GM11168 (cell line): Measurements from ENCODE around the gene BICD1.
"Not testable (repeated sequence)": the region's sequence is repeated elsewhere in the genome, so short reads cannot be mapped to it uniquely, and the experiment has no call there.

ENCODE experiments used
- in situ Hi-C: fragments of 300-500 bp; cut with MboI; formaldehyde crosslinking; loops from one replicate; pipeline ENCODE4 v1.12.0; 2022; ENCODE audit warnings: low sequenced_read_pairs; ENCODE audit not compliant: unreplicated experiment

The BICD1 gene

DNA sequence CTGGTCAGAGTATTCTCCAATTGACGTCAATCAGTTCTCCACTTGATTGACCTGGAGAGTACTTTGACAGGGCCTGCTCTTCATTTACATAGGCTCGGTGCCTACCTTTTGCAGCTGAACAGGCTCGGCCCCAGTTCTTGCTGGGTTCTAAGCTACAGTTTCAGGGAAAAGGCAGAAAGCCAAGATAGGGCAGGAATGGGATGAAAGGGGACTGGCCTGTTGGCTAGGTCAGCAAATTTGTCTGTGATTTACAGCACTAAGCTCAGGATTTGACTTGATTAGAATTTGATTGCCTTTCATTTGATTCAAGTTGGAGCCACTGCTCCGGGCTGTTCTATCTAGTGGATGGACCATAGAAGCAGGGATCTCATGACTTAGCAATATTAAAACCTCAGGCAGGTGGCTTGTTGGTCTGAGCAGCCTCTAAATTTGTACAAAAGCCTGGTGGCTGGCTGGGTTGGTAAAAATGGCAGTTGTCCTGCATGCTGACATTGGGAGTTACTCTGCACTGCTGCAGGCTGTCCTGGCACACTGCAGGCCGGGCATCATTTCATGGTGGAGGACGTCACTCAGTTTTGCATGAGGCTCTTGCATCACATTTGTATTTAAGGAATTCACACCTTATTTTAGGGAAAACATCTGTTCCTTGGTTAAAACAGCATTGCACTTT is 71.8 kb downstream of the BICD1 start:
- in situ Hi-C loops, result no loop called here

DNA sequence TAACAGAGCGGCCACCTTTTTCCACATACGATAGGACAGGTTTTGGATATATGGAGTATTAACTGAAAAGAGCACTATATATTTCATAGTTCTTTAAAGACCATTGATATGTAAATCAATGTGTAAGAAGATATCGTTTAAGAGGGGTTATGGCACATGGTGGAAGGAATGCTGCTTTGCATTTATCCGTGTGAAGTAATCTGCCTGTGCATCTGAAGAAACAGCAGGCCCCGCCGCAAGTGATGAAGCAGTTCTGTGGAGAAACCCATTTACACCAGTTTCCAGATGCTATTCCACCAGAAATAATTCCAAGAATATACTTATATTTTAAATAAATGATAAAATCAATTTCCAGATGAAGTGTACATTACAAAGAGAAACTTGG is 72.4 kb downstream of the BICD1 start:
- in situ Hi-C loops, result no loop called here

DNA sequence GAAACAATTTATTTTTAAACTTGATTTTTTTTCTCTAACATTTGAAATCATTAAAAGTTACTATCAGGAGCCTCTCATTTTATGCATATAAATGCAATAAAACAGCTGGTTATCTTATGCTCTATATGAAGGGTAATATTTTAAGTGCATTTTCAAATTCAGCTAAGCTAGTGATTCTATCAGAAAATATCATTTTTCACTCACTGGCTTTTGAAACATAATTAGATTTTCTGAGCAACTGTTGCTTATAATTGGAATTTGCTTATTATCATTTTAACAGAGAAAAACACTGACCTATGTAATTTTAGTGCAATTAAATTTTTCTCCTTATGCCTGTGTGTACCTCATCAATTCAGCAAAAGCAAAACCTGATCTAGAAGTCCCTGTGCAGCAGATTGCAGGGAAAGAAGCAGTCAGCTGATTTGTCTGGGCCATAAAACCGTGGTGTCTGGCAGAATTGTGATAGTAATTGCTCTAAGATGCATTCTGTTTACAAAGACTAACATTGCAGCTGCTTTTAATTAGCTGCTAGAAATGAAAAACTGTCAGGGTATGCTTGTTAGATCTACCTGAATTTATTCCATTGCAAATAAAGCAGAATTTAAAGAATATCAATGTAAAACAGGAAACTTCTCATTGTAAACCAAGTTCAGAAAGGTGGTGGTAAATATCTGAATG is 75.0 kb downstream of the BICD1 start:
- in situ Hi-C loops, result no loop called here

DNA sequence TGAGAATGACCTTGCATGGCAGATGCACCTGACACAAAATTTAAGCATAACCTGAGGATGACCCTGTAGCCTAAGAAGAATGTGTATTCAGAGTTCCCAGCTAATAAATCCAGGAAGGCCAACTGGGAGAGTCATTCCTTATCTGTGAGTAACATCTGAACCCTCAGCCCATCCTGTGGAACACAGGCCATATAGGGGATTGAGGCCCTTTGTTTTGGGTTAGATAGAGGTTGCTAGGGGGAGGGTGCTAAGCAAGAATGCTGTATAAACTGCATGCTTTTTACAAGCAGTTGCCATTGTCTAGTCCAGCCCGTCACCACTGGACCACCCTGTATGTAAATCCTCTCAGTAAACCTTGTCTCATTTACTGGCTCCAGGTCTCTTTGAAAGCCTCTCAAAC is 77.0 kb downstream of the BICD1 start:
- in situ Hi-C loops, result no loop called here

DNA sequence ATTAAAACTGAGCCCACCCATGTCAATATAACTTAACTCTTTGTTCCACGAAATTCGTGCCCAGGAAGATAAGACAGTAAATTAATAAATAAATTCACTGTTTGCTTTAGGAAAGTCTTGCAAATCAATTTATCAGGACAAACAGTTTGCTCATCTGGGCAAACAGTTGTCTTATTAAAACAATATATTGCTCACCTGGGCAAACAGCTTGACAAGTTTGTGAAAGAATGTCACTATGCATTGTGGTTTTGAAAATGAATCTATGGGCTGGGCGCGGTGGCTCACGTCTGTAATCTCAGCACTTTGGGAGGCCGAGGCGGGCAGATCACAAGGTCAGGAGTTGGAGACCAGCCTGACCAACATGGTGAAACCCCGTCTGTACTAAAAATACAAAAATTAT is 80.5 kb downstream of the BICD1 start:
- in situ Hi-C loops, result not testable (repeated sequence)

DNA sequence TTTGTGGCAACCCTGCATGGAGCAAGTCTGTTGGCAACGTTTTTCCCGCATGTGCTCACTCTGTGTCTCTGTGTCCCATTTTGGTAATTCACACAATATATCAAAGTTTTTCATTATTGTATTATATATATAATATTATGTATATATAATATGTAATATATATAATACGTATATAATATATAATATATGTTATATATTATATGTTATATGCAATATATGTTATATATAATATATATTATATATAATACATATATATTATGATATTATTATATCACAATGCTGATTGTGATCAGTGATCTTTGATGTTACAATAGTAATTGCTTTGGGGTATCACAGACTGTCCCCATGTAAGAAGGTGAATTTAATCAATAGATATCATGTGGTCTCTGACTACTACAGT is 84.8 kb downstream of the BICD1 start:
- in situ Hi-C loops, result no loop called here

DNA sequence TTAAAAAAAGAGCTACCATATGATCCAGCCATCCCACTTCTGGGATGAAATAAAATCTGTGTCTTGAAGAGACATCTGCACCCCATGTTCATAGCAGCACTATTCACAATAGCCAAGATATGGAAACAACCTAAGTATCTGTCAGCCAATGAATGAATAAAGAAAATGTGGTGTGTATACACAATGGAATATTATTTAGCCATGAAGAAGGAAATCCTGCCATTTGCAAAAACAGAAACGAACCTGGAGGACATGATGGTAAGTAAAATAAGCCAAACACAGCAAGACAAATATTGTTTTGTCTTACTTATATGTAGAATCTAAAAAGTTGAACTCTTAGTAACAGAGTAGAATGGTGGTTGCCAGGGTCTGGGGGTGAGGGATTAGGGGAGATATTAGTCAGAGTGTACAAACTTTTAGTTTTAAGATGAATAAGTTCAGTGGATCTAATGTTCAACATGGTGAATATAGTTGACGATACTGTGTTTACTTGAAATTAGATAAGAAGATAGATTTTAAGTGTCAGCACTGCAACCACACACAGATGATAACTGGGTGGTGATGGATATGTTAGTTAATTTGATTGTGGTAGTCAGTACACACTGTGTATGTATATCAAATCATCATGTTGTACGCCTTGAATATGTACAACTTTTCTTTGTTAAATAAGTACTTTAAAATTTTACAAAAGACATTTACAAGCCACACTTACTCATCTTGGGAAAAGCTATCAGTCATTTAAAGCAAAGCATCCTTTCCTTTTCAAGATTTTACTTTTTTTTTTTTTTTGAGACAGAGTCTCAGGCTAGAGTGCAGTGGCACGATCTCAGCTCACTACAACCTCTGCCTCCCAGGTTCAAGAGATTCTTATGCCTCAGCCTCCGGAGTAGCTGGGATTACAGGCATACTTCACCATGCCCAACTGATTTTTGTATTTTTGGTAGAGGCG is 89.9 kb downstream of the BICD1 start:
- in situ Hi-C loops, result no loop called here

DNA sequence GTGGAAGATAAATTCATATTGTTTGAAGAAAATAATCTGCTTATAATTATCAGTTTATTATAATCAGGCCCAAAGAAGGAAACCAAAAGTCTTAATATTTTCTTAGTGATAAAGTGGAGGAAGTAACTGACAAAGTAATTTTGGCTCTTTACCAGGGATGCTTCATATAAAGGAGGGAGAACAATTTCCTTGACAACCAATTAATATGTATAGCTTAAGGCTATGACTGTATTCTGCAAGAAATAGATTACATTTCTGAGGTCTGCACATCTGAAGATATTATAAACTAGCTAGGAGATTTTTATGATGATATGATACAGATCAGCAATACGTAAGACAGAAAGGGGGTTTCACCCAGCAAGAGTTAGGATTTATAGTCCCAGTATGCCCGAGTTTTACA is 90.8 kb downstream of the BICD1 start:
- in situ Hi-C loops, result no loop called here

DNA sequence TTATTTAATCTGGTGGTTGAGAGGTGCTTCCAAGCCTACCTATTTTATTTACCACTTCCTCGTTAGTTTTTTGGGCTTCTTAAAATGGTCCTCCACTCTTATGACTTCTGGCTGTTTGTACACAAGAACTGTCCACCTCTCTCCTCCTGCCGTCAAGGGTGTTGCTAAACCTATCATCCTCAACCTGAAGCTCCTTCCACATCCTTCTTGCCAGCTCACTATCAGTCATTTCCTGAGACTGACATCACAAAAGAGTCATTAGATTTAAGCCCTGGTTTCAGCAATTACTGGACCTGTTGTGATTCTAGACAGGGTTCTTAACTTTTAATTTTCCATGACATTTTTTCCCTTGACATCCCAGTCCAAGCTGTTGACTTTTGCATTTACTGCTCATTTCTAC is 91.9 kb downstream of the BICD1 start:
- in situ Hi-C loops, result no loop called here

DNA sequence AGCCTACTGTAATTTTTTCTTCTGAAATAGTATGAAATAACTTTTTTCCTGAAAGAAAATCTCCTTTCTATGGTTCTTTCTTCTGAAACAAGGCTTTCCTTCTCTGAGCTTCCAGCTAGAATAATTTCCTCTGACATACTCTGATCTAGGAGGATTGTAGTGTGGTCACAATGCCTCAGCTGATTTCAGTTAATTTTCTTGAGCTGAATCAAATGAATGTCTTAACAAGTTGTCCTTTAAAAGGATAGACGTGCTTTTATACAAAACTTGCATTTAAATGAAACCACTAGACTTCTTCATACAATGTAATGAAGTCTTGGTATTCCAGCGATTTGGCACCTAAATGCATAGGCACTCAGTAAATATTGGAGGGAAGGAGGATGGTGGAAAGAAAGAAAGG is 94.4 kb downstream of the BICD1 start:
- in situ Hi-C loops, result no loop called here

DNA sequence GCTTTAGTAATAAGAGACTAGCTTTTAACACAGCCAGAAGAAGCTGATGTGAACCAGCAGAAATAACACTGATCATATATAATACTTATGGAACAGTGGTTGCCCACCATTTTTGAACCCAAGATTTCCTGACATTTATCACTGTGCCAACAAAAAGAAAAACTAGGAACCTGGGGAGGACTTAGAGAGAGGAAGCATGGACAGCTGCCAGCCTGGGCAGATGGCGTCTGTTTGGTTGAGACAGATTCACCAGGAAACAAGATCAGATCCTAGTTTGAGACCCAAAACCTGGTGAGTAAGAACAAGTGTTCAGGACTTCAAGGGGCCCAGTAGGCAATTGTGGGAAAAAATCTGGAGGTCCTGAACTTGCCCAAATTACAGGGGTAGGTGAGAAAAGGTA is 95.3 kb downstream of the BICD1 start:
- in situ Hi-C loops, result no loop called here

DNA sequence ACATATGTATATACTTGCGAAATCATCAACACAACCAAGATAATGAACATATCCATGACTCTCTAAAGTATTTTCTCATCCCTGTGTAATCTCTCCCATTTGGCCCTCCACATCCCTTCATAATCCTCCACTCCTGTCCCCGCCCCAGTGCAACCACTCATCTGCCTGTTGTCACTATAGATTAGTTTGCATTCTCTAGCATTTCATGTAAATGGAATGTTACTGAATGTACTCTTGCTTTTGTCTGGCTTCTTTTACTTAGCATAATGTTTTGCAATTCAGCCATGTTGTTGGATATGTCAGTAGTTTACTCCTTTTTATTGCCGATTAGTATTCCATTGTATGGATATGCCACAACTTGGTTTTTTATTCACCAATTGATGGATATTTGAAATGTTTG is 99.1 kb downstream of the BICD1 start:
- in situ Hi-C loops, result no loop called here

DNA sequence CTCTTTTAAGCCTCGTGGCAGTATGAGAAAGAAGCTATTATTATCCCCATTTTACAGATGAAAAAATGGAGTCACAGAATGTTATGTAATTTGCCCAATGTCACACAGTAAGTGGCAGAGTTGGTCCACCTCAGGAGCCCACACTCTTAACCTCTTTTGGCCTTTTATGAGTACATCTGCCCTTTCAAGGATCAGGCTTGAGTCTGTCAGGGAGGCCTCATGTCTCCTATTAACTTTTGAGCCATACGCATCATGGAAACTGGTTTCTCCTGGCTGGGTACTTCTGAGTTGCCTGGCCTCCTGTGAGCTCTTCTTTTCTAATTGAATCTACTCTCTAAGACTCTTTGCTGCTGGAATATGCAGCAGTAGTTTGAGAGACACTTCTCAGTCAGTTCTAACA is 101.7 kb downstream of the BICD1 start:
- in situ Hi-C loops, result no loop called here

DNA sequence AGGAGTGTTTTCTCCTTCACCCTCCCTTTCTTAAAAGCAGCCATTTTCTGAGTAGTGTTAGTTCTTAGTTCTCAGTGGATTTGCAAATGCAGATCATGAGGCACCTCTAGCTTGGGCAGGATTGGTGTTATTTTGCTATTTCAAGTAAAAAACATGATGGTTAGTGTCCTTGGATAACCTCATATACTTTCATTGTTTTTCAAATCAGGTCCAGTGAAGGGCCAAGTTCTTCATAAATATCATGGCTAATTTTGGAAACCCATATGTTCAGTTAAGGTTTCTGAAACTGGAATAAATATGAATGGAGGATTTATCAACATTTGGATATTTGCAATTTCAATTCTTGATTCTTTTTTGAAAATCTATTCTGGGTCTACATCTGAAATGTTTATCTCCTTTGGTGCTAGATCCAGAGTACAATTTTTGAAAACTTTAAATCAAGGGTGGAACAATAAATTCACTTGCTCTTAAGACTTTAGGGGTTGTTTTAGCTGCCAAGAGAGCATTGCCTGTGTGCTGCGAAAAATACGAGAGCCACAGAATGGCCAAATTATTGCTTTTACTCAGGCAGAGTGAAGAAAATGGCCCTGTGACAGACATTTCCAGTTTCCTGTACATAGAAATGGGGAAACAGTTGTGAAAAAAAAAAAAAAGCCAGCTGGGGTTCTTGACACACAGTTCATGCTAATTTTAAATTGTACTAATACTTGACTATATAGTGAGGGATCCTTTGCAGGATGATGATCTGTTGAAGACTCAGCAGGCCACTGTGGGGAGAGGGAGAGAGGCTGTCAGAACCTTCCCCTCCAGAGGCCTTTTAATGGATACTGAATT is 104.6 kb downstream of the BICD1 start:
- in situ Hi-C loops, result no loop called here

DNA sequence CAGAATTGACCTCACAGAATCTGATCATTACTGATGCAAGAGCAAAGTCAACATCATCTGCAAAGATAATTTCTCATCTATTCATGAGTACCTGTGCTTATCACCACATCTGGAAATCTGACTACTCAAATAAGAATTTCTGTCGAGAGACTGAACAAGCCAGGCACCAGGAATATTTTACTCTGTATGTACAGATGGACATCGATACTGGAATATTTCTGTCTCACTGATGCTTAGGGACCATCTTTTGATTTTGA is 105.2 kb downstream of the BICD1 start:
- in situ Hi-C loops, result no loop called here

DNA sequence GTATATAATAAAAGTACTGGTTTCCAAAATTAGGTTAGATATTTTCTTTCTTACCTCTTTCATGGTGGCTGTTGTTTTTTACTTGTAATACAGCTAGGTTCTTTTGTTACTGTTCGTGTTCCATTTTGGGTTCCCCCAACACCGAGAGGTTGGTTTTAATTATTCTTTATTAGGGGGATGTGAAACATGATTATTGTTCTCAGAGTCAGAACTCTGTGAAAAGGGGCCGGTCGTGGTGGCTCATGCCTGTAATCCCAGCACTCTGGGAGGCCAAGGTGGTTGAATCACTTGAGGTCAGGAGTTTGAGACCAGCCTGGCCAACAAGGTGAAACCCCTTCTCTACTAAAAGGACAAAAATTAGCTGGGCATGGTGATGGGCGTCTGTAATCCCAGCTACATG is 108.1 kb downstream of the BICD1 start:
- in situ Hi-C loops, result no loop called here

DNA sequence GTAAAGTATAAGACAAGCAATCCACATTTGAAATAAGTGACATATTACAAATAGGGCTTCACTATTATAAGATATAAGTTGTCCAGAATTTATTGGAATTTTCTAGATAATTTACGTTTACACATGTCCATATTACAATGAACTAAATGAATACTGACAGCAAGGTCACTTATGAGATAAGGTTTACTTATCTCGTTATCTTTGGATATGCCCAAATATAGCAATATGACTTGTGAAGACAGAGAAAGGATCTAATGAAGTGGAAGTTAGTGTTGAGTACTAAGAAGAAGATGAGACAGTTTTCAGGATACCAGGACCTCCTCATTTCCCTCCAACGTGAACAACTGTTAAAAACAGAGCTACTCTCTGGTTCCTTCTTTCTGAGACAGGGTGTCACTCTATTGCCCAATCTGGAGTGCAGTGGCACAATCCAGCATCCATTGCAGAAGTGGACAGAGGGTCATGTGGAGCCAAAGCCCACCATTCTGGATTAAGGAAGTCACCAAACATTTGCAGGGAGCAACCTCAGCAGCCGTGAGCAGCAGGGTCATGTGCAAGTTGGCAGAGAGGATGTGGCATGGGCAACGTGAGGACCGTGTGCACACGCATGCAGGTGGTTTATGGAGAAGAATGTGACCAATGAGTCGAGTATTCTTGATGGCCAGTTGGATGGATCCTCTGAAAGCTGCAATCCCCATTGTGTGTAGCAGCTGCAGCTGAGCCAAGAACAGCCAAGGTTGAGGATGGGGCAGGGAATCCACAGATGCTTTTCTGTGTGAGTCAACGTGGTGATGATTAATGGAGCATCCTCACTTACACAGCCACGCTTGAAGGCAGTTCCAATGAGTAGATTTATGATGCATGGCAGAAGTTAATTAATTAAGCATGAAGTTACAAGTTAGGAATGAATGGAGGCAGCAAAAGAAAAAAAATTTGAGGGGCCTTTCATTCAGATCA is 111.0 kb downstream of the BICD1 start:
- in situ Hi-C loops, result no loop called here

DNA sequence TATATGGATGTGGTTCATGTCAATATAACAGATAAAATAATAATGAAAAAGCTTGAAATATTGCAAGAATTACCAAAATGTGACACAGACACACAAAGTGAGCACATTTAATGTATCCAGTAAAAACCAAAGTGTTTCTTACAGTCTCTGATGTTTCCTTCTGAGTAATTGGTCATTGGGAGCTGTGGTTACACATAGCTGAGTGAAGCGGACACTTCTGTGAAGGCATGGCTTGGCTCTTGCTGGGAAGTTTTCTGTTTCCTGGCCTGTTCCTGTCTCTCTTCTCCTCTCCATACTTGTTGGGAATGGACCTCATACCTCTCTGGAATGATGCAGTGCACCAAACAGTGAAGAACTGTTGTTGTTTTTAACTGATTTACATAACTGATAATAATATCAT is 117.3 kb downstream of the BICD1 start:
- in situ Hi-C loops, result no loop called here

DNA sequence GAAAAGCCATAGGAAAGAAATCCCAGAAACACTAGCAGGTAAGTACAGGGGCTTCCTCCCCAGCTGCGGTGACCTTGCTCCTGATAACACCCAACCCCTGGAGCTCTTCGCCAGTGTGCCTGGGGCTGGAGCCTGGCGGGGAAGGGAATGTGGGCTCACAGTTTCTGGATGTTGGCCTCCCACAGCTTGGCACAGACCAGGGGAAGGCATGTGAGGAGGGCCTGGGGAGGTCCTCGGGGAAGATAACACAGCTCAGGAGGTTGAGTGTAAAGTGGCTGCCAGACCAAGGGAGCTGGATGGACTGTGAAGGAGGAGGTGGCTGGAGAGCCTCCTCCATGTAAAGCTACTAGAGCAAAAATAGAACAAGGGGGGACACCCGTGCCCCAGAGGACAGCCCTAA is 120.1 kb downstream of the BICD1 start:
- in situ Hi-C loops, result no loop called here
